ENCODE data around the gene TMEM203. TPM values are rescaled to one million over a fixed set of nuclear protein-coding genes. Genes with fewer than 3 reads are reported as not detected.

TMEM203 gene
- total and polyA plus RNA-seq, 2 of the 13 experiments (the other 11 are each of a cell fraction or from before 2014, with no cell fraction given), result 23.4 to 36.7 TPM

GRCh38 chr9:137188490-137189296 is 16.8 kb downstream of the TMEM203 start, which contains the start of the genes ANAPC2 and SSNA1 (continued):
- no peak for TF ChIP-seq ONECUT2 (CRISPR knock-in tag; IDR thresholded peaks at IDR 0.05)
- peak; percentile 25; the same call in 1 of the 2 replicates for TF ChIP-seq TMF1 (CRISPR knock-in tag; IDR thresholded peaks at IDR 0.05; ENCODE audit: low read depth)
- TF ChIP-seq ZFX (CRISPR knock-in tag; IDR thresholded peaks at IDR 0.05; ENCODE audit: low read depth), result peak; percentile 93
- no peak for TF ChIP-seq ZNF362 (CRISPR knock-in tag; IDR thresholded peaks at IDR 0.05; ENCODE audit: borderline replicate concordance)
- TF ChIP-seq ZNF282 (IDR thresholded peaks at IDR 0.05; ENCODE audit: partially characterized antibody), result no peak
- peak in 1 of 2 experiments; percentile 56; a peak in 2 of 4 replicates for TF ChIP-seq MAFK (conservative IDR thresholded peaks at IDR 0.05 in 1 of 2, IDR thresholded peaks at IDR 0.05 in 1 of 2; ENCODE audit: low read length in 2 of 2)
- no peak for TF ChIP-seq RBAK (CRISPR knock-in tag; IDR thresholded peaks at IDR 0.05)
- 0 out of 2 replicates have a peak, but pooled peaks have one; percentile 83 for TF ChIP-seq CENPT (CRISPR knock-in tag; IDR thresholded peaks at IDR 0.05; ENCODE audit: low read depth)
- 0 out of 2 replicates have a peak, but pooled peaks have one; percentile 42 for TF ChIP-seq ZNF431 (CRISPR knock-in tag; IDR thresholded peaks at IDR 0.05; ENCODE audit: borderline replicate concordance, low read depth)
- peak; percentile 76 for TF ChIP-seq ZSCAN25 (CRISPR knock-in tag; IDR thresholded peaks at IDR 0.05)
- no peak for TF ChIP-seq KAT2B (IDR thresholded peaks at IDR 0.05; ENCODE audit: borderline replicate concordance, low read depth, low read length)
- TF ChIP-seq YEATS2 (CRISPR knock-in tag; IDR thresholded peaks at IDR 0.05; ENCODE audit: borderline replicate concordance), result peak; percentile 98
- TF ChIP-seq HNRNPK (IDR thresholded peaks at IDR 0.05; ENCODE audit: low read depth, low read length, poor library complexity, severe bottlenecking), result peak; percentile 39
- peak; percentile 82; the same call in 1 of the 2 replicates for TF ChIP-seq BRD4 (CRISPR knock-in tag; IDR thresholded peaks at IDR 0.05)
- TF ChIP-seq ZNF101 (CRISPR knock-in tag; IDR thresholded peaks at IDR 0.05; ENCODE audit: borderline replicate concordance, low read depth), result no peak
- TF ChIP-seq PAX8 (CRISPR knock-in tag; IDR thresholded peaks at IDR 0.05; ENCODE audit: borderline replicate concordance), result no peak
- TF ChIP-seq KDM5B (CRISPR knock-in tag; IDR thresholded peaks at IDR 0.05; ENCODE audit: borderline replicate concordance), result peak; percentile 76; the same call in 1 of the 2 replicates
- no peak for TF ChIP-seq SCMH1 (CRISPR knock-in tag; IDR thresholded peaks at IDR 0.05; ENCODE audit: borderline replicate concordance)
- no peak for TF ChIP-seq ZNF276 (CRISPR knock-in tag; IDR thresholded peaks at IDR 0.05; ENCODE audit: low read depth)
- TF ChIP-seq GMEB1 (CRISPR knock-in tag; IDR thresholded peaks at IDR 0.05; ENCODE audit: borderline replicate concordance), result peak; percentile 95
- TF ChIP-seq ZNF644 (CRISPR knock-in tag; IDR thresholded peaks at IDR 0.05; ENCODE audit: low read depth), result no peak
- TF ChIP-seq ZFP36L2 (CRISPR knock-in tag; IDR thresholded peaks at IDR 0.05), result 0 out of 2 replicates have a peak, but pooled peaks have one; percentile 56
- TF ChIP-seq HMGA1 (CRISPR knock-in tag; conservative IDR thresholded peaks at IDR 0.05), result no peak
